ENCODE data around the gene NAT14.

The NAT14 gene

DNA sequence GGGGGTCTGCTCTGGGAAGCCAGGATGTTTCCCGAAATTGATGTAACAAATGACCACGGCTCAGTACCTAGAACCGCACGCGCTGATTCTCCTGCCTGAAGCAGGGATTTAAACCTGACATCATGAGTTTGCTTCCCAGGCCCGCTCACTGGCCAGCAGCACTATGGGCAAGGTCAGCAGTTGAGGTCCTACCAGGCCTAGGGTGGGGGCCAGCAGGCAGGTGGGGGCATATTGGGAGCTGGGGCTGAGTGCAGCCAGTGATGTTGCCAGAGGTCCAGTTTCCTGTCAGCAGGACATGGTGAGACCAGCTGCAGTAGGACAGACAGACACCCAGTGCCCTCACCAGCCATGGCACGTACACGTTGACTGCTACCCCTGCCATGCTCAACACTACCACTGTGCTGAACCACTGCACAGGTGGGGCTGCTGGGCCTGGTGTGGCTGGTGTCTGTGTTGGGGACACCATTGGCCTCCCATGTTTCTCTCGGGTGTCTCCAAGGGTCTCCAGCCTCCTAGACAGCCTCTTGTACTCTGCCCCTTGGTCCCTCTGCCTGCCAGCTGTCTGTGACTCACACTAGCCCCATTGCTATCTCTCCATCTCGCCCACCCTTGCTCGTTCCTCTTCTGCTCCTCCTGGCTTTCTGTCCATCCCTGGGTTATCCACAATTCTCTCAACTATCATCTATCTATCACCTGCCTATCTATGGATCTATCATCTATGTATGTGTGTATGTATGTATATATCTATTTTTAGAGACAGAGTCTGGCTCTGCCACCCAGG, 19.3 kb upstream of the NAT14 start:
- TF ChIP-seq, protein P1, sequence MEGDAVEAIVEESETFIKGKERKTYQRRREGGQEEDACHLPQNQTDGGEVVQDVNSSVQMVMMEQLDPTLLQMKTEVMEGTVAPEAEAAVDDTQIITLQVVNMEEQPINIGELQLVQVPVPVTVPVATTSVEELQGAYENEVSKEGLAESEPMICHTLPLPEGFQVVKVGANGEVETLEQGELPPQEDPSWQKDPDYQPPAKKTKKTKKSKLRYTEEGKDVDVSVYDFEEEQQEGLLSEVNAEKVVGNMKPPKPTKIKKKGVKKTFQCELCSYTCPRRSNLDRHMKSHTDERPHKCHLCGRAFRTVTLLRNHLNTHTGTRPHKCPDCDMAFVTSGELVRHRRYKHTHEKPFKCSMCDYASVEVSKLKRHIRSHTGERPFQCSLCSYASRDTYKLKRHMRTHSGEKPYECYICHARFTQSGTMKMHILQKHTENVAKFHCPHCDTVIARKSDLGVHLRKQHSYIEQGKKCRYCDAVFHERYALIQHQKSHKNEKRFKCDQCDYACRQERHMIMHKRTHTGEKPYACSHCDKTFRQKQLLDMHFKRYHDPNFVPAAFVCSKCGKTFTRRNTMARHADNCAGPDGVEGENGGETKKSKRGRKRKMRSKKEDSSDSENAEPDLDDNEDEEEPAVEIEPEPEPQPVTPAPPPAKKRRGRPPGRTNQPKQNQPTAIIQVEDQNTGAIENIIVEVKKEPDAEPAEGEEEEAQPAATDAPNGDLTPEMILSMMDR (IDR thresholded peaks at IDR 0.05; ENCODE audit: low read depth, low read length), result no peak
- no peak for DNase-seq (ENCODE audit: extremely low read depth, low read depth)

DNA sequence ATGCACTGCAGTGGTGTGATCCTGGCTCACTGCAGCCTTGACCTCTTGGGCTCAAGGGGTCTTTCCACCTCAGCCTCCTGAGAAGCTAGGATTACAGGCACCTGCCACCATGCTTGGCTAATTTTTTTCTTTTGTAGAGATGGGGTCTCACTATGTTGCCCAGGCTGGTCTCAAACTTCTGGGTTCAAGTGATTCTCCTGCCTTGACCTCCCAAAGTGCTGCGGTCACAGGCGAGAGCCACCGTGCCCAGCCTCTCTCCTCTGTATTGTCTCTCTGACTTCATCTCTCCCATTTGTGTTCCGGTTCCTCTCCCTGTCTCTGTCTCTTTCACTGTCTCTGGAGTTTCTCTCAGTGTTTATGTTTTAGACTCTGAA, 18.8 kb upstream of the NAT14 start:
- TF ChIP-seq, protein P1 (IDR thresholded peaks at IDR 0.05; ENCODE audit: low read depth, low read length), result no peak
- no peak for DNase-seq (ENCODE audit: extremely low read depth, low read depth)

DNA sequence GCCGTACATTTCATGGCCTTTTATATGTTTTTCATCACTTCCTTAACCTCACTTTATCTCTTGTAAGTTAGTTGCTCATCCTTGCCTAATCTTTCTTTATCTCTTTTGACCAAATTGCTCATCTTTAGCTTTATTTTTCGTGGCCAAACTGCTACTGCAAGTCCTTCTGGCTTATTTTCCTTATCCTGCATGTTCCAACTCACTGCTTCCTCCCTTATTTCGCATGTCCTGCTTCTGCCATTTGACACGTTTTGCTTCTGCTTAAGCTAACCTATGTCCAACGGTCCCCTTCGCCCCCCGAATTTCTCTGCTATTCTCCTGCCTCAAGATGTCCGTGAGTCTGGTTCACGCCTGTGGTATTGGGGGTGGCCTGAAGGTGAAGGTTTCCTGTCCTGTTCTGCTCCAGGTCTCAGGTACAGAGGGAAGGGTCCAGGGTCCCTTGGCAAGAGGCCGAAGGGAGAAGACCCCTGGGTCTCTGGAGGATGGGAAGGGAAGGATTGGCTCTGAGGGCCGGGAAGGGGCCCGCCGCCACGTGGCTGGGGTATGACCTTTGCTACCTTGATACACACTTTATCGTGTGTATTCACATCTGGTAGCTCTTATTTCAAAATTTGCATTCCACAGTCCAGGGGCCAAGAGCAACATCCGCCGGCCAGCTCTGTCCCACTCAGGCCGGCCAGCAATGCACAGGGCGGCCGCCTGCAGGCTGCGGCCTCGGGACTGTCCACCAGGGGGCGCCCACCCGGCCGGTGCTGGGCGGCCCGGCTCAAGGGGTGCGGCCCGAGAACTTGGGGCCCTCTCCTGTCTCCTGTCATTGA, 17.5 kb upstream of the NAT14 start:
- DNase-seq (ENCODE audit: extremely low read depth, low read depth), result peak; percentile 77
- TF ChIP-seq, protein P1 (IDR thresholded peaks at IDR 0.05; ENCODE audit: low read depth, low read length), result peak; percentile 70

- TF ChIP-seq, protein P1 (IDR thresholded peaks at IDR 0.05; ENCODE audit: low read depth, low read length), result no peak
- no peak for DNase-seq (ENCODE audit: extremely low read depth, low read depth)
These were observed 17.0 kb upstream of the NAT14 start for GRCh38 chr19:55468054-55468393.

DNA sequence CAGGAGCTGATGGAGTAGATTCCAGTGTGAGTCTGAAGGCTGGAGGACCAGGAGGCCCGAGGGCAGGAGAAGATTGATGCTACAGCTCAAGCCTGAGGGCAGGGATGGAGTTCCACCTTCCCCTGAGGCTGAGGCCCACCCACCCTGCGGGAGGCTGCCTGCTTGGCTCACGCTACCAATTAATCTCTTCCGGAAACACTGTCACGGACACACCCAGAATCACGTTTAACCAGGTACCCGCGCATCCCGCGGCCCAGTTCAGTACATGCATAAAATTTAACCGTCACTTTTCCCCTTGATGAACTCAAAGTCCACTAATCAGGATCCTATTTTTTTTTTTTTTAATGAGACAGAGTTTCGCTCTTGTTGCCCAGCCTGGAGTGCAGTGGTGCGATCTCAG, 13.7 kb upstream of the NAT14 start:
- no peak for DNase-seq (ENCODE audit: extremely low read depth, low read depth)
- TF ChIP-seq, protein P1 (IDR thresholded peaks at IDR 0.05; ENCODE audit: low read depth, low read length), result no peak

GRCh38 chr19:55472463-55472862, 12.5 kb upstream of the NAT14 start:
- no peak for DNase-seq (ENCODE audit: extremely low read depth, low read depth)
- TF ChIP-seq, protein P1 (IDR thresholded peaks at IDR 0.05; ENCODE audit: low read depth, low read length), result no peak

All from AG09319 (cell line).